Measurements from ENCODE around the gene NTN5. TPM values are rescaled to one million over a fixed set of nuclear protein-coding genes. Genes with fewer than 3 reads are reported as not detected.

Gene NTN5
- total RNA-seq, 2 donors from 2014 or later = 1.9 to 2.1 TPM

DNA sequence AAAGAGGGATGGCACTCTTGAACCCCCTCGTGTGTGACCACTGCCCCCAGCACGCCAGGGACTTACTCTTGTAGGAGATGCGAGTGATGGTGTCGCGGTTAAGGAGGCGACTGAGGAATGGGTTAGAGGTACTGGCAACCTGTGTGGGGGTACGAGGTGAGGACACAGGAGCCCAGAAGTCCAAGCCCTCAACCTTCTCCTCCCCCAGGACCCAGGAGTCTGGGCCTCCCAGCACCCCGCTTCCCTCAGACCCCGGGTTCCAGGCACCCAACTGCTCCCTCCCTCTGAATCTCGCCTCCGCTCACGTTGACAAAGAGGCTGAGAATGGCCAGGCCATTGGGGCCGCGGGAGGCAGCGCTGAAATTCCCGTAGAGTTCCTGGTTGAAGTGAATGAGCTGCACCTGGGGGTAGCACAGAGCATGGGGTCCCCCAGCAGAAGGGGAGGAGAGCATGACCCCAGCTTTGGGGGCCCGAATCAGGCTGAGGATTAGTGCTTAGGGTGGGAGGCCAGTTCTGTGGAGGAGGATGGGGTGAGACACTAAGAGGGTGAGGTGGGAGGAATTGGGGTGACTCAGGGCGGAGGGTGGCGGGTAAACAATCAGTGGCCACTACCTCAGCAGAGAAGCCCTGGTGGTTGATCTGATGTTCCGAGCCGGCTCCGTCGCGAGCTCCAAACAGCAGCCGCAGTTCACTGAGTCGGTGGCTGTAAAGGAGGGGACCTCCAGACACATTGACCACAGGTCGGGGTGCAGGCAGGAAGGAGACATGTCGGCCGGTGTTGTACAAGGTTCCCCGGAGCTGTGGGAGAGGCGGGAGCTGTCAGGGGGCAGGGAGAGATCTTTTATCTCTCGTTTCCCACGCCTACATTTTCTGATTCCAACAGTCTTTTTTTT is 33.1 kb downstream of the NTN5 start:
- H3K27ac Mint-ChIP-seq = no peak overlapping the region
- no peak for ATAC-seq (replicated peaks in 1 of 2)
- no peak for DNase-seq
- H3K4me1 Mint-ChIP-seq (ENCODE audit: low read depth) = peaks cover 25% of the 10 kb centered on the region
- peaks cover 2 to 5% of the 10 kb centered on the region in 2 donors for H3K9me3 Mint-ChIP-seq
- no peaks in the 10 kb centered on the region for H3K27me3 Mint-ChIP-seq (ENCODE audit: low read depth)
- H3K36me3 Mint-ChIP-seq (ENCODE audit: insufficient read depth in 2 of 2) = peaks cover 0 to 4% of the 10 kb centered on the region in 2 donors
- peak overlapping the region in 1 of 2 donors; percentile 49 for H3K4me3 Mint-ChIP-seq

DNA sequence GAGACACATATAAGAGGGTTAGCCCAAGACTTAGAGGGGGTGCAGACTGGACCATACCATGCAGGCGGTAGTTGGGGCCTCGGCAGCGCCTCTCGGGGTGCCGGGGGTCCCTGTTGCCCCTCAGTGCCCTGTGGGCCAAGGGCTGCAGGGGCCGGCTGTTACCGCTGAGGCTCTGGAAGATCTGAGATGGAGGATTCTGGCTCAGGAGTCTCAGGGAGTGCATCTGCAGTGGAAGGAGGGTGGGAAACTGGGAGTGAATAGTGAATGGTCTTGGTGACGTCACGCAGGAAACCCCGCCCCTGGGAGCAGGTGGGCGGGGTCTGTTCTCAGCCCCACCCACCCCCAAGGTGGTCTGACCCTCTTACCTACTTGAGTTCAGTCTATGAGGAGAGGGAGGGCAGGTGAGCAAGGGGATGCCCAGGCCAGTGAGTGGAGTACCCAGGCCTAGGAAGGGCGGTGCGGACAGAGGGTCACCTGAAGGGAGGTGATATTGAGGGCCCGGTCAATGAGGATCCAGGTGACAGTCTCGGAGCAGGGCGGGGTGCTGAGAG is 33.9 kb downstream of the NTN5 start:
- H3K4me3 Mint-ChIP-seq = peak overlapping the region; percentile 90 to 92
- H3K27ac Mint-ChIP-seq = peak overlapping the region; percentile 74
- ATAC-seq (replicated peaks in 1 of 2) = no peak
- H3K27me3 Mint-ChIP-seq (ENCODE audit: low read depth) = no peaks in the 10 kb centered on the region
- peaks cover 33% of the 10 kb centered on the region for H3K4me1 Mint-ChIP-seq (ENCODE audit: low read depth)
- peaks cover 0 to 4% of the 10 kb centered on the region in 2 donors for H3K36me3 Mint-ChIP-seq (ENCODE audit: insufficient read depth in 2 of 2)
- no peak for DNase-seq
- peaks cover 2 to 5% of the 10 kb centered on the region in 2 donors for H3K9me3 Mint-ChIP-seq

- peaks cover 40% of the 10 kb centered on the region for H3K4me1 Mint-ChIP-seq (ENCODE audit: low read depth)
- H3K27ac Mint-ChIP-seq = peak overlapping the region; percentile 74
- DNase-seq (peak; percentile 84 to 88), ATAC-seq (replicated peaks in 1 of 2) (peak; percentile 38 to 43)
- no peaks in the 10 kb centered on the region for H3K27me3 Mint-ChIP-seq (ENCODE audit: low read depth)
- peaks cover 2 to 5% of the 10 kb centered on the region in 2 donors for H3K9me3 Mint-ChIP-seq
- peaks cover 0 to 4% of the 10 kb centered on the region in 2 donors for H3K36me3 Mint-ChIP-seq (ENCODE audit: insufficient read depth in 2 of 2)
- peak overlapping the region; percentile 90 to 92 for H3K4me3 Mint-ChIP-seq
These were observed 34.6 kb downstream of the NTN5 start for GRCh38 chr19:48637948-48638830.

GRCh38 chr19:48637449-48637947 is 35.3 kb downstream of the NTN5 start:
- H3K4me1 Mint-ChIP-seq (ENCODE audit: low read depth) = peaks cover 47% of the 10 kb centered on the region
- H3K27ac Mint-ChIP-seq = peak overlapping the region; percentile 74

DNA sequence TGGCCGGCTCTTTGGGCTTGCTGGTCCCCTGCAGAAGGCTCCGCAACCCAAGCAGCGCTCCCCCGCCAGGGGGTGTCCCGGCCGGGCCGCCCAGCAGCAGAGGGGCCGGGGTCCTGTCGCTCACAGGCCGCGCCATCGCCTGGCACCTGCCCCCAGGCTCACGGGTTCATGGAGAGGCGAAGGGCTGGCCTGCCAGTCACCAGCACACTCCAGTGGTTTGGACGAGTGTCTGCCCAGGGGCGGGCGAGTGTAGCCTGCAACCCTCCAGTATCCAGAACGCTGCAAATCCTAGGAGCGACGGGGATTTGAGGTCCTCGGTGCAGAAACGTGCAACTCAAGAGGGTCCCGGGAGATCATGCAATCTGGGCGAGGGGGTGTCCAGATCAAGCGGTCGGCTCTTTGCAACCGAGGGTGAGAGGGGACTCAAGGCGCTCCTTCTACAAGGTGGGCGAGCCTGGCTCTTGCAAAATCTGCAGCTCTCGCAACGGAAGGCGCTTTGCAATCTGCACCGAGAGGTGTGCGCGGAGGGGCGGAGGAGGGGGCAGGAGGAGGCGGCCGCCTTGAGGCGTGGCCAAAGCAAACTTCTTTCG is 35.9 kb downstream of the NTN5 start, which contains the start of gene DBP:
DBP (minus strand) TSS at position 521 of the 590 bp plus-strand sequence; CDS start at position 136, 385 bp downstream.
- peaks cover 50% of the 10 kb centered on the region for H3K4me1 Mint-ChIP-seq (ENCODE audit: low read depth)
- H3K36me3 Mint-ChIP-seq (ENCODE audit: insufficient read depth in 2 of 2) = peaks cover 0 to 4% of the 10 kb centered on the region in 2 donors
- peak within 1 kb of the TSS; percentile 90 to 92 for H3K4me3 Mint-ChIP-seq
- peak in 1 of 2 donors; percentile 60 for DNase-seq
- H3K27ac Mint-ChIP-seq = peak within 1 kb of the TSS; percentile 74
- peaks cover 2 to 5% of the 10 kb centered on the region in 2 donors for H3K9me3 Mint-ChIP-seq
- no peaks in the 10 kb centered on the region for H3K27me3 Mint-ChIP-seq (ENCODE audit: low read depth)
- ATAC-seq (replicated peaks in 1 of 2) = peak; percentile 3

More at GRCh38 chr19:48637449-48637947, 35.3 kb downstream of the NTN5 start:
- DNase-seq (peak; percentile 98 to 99), ATAC-seq (replicated peaks in 1 of 2) (peak; percentile 77 to 80)
- peaks cover 2 to 5% of the 10 kb centered on the region in 2 donors for H3K9me3 Mint-ChIP-seq
- H3K36me3 Mint-ChIP-seq (ENCODE audit: insufficient read depth in 2 of 2) = peaks cover 0 to 4% of the 10 kb centered on the region in 2 donors
- no peaks in the 10 kb centered on the region for H3K27me3 Mint-ChIP-seq (ENCODE audit: low read depth)
- H3K4me3 Mint-ChIP-seq = peak overlapping the region; percentile 90 to 92

DNA sequence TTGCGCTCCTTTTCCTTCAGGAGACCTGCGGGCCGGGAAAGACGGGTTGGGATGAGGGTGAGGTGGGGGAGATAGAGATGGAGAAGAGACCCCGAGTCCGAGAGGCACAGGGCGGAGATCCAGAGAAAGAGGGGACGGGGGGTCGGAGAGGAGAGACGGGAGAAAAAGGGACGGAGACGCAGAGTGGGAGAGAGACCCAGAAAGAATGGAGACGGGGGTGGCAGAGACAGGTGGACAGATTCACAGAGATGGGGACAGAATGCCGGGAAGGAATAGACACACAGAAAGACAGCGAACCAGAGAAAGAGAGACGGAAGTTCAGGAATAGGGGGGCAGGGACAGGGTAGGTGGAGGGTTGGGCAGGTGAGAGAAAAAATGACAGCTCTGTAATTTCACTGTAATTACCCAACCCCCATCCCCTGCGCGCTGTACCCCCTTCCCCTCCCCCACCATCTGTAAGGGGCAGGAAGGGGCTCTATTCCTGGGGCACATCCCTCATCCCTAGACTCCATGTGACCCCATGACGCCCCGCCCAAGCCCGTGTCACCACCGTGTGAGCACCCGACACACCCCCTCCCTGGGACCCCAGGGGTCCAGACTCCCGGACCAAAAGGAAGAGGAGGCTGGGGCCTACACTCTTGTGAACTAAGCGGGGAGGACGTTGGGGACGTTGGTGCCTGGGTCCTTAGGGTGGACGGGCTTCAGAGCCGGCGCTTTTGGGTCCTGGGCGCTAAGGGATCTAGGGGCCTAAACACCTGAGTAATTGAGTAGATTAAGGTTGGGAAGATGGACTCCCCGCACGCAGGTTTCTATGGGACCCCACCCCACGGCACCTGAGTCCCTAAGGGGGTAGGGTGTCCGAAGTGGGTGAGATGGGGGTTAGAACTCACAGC is 36.6 kb downstream of the NTN5 start:
- no peak for ATAC-seq (replicated peaks in 1 of 2)
- Mint-ChIP-seq H3K27me3 (ENCODE audit: low read depth) (no peaks in the 10 kb centered on the region), H3K9me3 (peaks cover 2 to 5% of the 10 kb centered on the region in 2 donors), H3K4me3 (peak overlapping the region; percentile 90 to 92), H3K27ac (peak overlapping the region; percentile 79), H3K4me1 (ENCODE audit: low read depth) (peaks cover 50% of the 10 kb centered on the region), H3K36me3 (ENCODE audit: insufficient read depth in 2 of 2) (peaks cover 0 to 4% of the 10 kb centered on the region in 2 donors)
- peak in 1 of 2 donors; percentile 49 for DNase-seq

GRCh38 chr19:48635263-48635965 is 37.4 kb downstream of the NTN5 start:
- ATAC-seq (replicated peaks in 1 of 2) = peak; percentile 11 to 13
- H3K4me3 Mint-ChIP-seq = peak overlapping the region; percentile 90 to 92
- H3K4me1 Mint-ChIP-seq (ENCODE audit: low read depth) = peaks cover 54% of the 10 kb centered on the region
- H3K27me3 Mint-ChIP-seq (ENCODE audit: low read depth) = no peaks in the 10 kb centered on the region
- DNase-seq = peak; percentile 80 to 83
- peak overlapping the region; percentile 81 for H3K27ac Mint-ChIP-seq
- H3K36me3 Mint-ChIP-seq (ENCODE audit: insufficient read depth in 2 of 2) = peaks cover 0 to 4% of the 10 kb centered on the region in 2 donors
- H3K9me3 Mint-ChIP-seq = peaks cover 2 to 5% of the 10 kb centered on the region in 2 donors

DNA sequence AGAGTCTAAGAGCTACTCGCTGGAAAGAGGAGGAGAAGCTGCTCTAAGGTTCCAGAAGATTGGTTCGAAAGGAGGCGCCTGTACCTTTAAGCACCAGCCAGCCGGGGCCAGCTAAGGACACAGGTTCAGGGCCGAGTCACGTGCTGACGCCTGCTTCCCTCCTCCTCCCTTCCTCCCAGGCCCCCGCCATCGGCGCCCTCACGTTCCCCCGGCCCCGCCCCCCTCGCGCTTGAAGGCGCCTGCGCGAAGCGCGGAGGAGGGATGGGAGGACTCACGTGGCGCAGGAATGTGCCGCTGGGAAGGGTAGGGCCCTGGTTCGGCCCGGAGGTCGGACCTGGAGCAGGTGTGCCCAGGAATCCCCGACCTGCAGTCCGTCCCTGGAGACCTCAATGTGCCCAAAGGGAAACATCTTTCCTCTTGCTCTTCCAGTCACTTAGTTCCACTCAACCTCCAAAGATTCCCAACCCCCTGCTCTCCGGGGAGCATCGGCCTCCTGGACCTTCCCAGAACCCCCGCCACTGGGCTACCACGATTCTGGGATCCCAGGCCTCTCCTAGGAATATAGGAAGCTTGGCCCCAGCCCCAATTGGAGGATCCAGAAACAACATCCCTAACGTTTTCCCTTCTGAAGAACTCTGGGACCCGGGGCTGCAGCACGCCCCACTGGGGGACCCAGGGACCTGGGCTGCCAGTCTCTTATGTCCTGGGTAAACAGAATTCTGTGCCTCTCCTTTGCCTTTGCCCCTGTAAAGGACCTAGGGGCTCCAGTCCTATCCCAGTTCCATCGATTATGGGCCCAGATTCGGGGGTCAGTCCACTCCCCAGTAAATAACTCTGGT is 38.2 kb downstream of the NTN5 start:
- Mint-ChIP-seq H3K27me3 (ENCODE audit: low read depth) (no peaks in the 10 kb centered on the region), H3K36me3 (ENCODE audit: insufficient read depth in 2 of 2) (peaks cover 3 to 7% of the 10 kb centered on the region in 2 donors), H3K4me3 (peak overlapping the region; percentile 88 to 89), H3K4me1 (ENCODE audit: low read depth) (peaks cover 58% of the 10 kb centered on the region), H3K27ac (peak overlapping the region; percentile 88), H3K9me3 (peaks cover 2 to 5% of the 10 kb centered on the region in 2 donors)
- DNase-seq = peak; percentile 94
- ATAC-seq (replicated peaks in 1 of 2) = peak; percentile 36 to 42

GRCh38 chr19:48634036-48634342 is 38.8 kb downstream of the NTN5 start:
- Mint-ChIP-seq H3K9me3 (peaks cover 2 to 5% of the 10 kb centered on the region in 2 donors), H3K4me3 (peak overlapping the region; percentile 88 to 89), H3K36me3 (ENCODE audit: insufficient read depth in 2 of 2) (peaks cover 3 to 7% of the 10 kb centered on the region in 2 donors), H3K4me1 (ENCODE audit: low read depth) (peaks cover 56% of the 10 kb centered on the region), H3K27me3 (ENCODE audit: low read depth) (no peaks in the 10 kb centered on the region), H3K27ac (peak overlapping the region; percentile 88)
- ATAC-seq (replicated peaks in 1 of 2) = no peak
- DNase-seq = no peak

GRCh38 chr19:48633148-48634035 is 39.4 kb downstream of the NTN5 start:
- Mint-ChIP-seq H3K4me1 (ENCODE audit: low read depth) (peaks cover 50% of the 10 kb centered on the region), H3K9me3 (peaks cover 0 to 1% of the 10 kb centered on the region in 2 donors), H3K27ac (peak overlapping the region; percentile 88), H3K27me3 (ENCODE audit: low read depth) (no peaks in the 10 kb centered on the region), H3K36me3 (ENCODE audit: insufficient read depth in 2 of 2) (peaks cover 3 to 4% of the 10 kb centered on the region in 2 donors), H3K4me3 (peak overlapping the region; percentile 88 to 89)
- DNase-seq = no peak
- no peak for ATAC-seq (replicated peaks in 1 of 2)

Measured in activated T-cell treated with anti-CD3 and anti-CD28 coated beads, Interleukin-2, amount 50 U/mL, for 72 hours (primary cell).